HepG2 (cell line): Measurements from ENCODE around the gene ABHD18. TPM values are rescaled to one million over a fixed set of nuclear protein-coding genes. Genes with fewer than 3 reads are reported as not detected.

ENCODE experiments used
- ATF4 ChIP-seq, 2 experiments: fragments of 450-650 bp in 1 of 2; sonication (generic) in 1 of 2; formaldehyde crosslinking; IDR thresholded peaks; 2 replicates each; pipeline versions ENCODE4 v1.5.0 to v1.8.0; 2020 to 2022; ENCODE audit warnings: mild to moderate bottlenecking in 1 of 2, missing genetic modification reagents in 1 of 2
- CREM ChIP-seq, 2 experiments: sonication (generic) in 1 of 2; formaldehyde crosslinking in 1 of 2; IDR thresholded peaks; 2 replicates each; pipeline versions ENCODE4 v1.4.0 to v1.6.1; 2016 to 2020; ENCODE audit warnings: antibody characterized with exemption in 1 of 2, mild to moderate bottlenecking in 1 of 2, missing genetic modification reagents in 1 of 2
- KAT8 ChIP-seq: IDR thresholded peaks from 2 replicates; pipeline ENCODE4 v1.6.1; 2016; ENCODE audit warnings: missing genetic modification reagents, missing compliant biosample characterization
- KDM3A ChIP-seq: IDR thresholded peaks from 2 replicates; pipeline ENCODE4 v1.6.1; 2018; ENCODE audit warnings: low read depth, missing compliant biosample characterization
- MXD1 ChIP-seq: sonication (generic); formaldehyde crosslinking; IDR thresholded peaks from 2 replicates; pipeline ENCODE4 v1.4.0; 2020; ENCODE audit warnings: mild to moderate bottlenecking, missing genetic modification reagents
- PAWR ChIP-seq: sonication (generic); formaldehyde crosslinking; IDR thresholded peaks from 2 replicates; pipeline ENCODE4 v1.4.0; 2020; ENCODE audit warnings: missing genetic modification reagents, mild to moderate bottlenecking, borderline replicate concordance
- PBX2 ChIP-seq: IDR thresholded peaks from 2 replicates; pipeline ENCODE4 v1.6.1; 2016; ENCODE audit warnings: control low read depth
- PITX1 ChIP-seq: sonication (generic); formaldehyde crosslinking; IDR thresholded peaks from 2 replicates; pipeline ENCODE4 v1.5.1; 2020; ENCODE audit warnings: mild to moderate bottlenecking, missing genetic modification reagents
- PRPF4 ChIP-seq: fragments of 200-400 bp; formaldehyde crosslinking; IDR thresholded peaks from 2 replicates; pipeline ENCODE4 v1.6.1; 2016; ENCODE audit warnings: low read length, low read depth; ENCODE audit not compliant: poor library complexity, severe bottlenecking
- RORA ChIP-seq: sonication (generic); formaldehyde crosslinking; IDR thresholded peaks from 2 replicates; pipeline ENCODE4 v1.5.0; 2020; ENCODE audit warnings: mild to moderate bottlenecking, missing genetic modification reagents, moderate library complexity
- SMAD3 ChIP-seq: sonication (generic); formaldehyde crosslinking; IDR thresholded peaks from 2 replicates; pipeline ENCODE4 v1.4.0; 2020; ENCODE audit warnings: missing genetic modification reagents
- STAT6 ChIP-seq: sonication (generic); formaldehyde crosslinking; IDR thresholded peaks from 2 replicates; pipeline ENCODE4 v1.4.0; 2020; ENCODE audit warnings: missing genetic modification reagents, mild to moderate bottlenecking, borderline replicate concordance
- TBP ChIP-seq: sonication (generic); formaldehyde crosslinking; IDR thresholded peaks from 2 replicates; pipeline ENCODE4 v1.5.0; 2020; ENCODE audit warnings: missing genetic modification reagents
- TFE3 ChIP-seq: IDR thresholded peaks from 2 replicates; pipeline ENCODE4 v1.6.1; 2016
- YY1 ChIP-seq: IDR thresholded peaks from 2 replicates; pipeline ENCODE4 v1.6.1; 2011; ENCODE audit warnings: low read length, low read depth, moderate library complexity, mild to moderate bottlenecking; ENCODE audit not compliant: insufficient read depth, insufficient replicate concordance
- ZBTB4 ChIP-seq: sonication (generic); formaldehyde crosslinking; IDR thresholded peaks from 2 replicates; pipeline ENCODE4 v1.4.0; 2020; ENCODE audit warnings: missing genetic modification reagents, mild to moderate bottlenecking, borderline replicate concordance
- ZBTB7B ChIP-seq: sonication (generic); formaldehyde crosslinking; IDR thresholded peaks from 2 replicates; pipeline ENCODE4 v1.4.0; 2020; ENCODE audit warnings: missing genetic modification reagents
- ZNF572 ChIP-seq: sonication (generic); formaldehyde crosslinking; IDR thresholded peaks from 2 replicates; pipeline ENCODE4 v1.5.1; 2020; ENCODE audit warnings: mild to moderate bottlenecking, missing genetic modification reagents
- polyA plus RNA-seq, 8 experiments: library from polyadenylated mRNA; depleted of rRNA in 3 of 8; stranded (reverse) in 7 of 8; unstranded in 1 of 8; fragments of >200 nt; fragmentation: Illumina TruSeq in 4 of 8; extraction: Trizol in 4 of 8; gene quantifications; 2 replicates each; pipeline versions ENCODE4 v1.2.1 to v1.2.3, GENCODE V29; 2011 to 2016; ENCODE audit warnings: low read depth in 4 of 8, missing spikeins in 1 of 8, mixed read lengths in 1 of 8; ENCODE audit not compliant: insufficient read depth in 1 of 8
- total RNA-seq, 5 experiments: library from RNA; depleted of rRNA; stranded (reverse); fragments of >200 nt; fragmentation: Illumina TruSeq; extraction: Trizol; gene quantifications; 2 replicates each; pipeline ENCODE4 v1.2.3, GENCODE V29; 2016; ENCODE audit warnings: low read depth in 1 of 5

Gene ABHD18
- total and polyA plus RNA-seq, 2 of the 13 experiments (the other 11 are each of a cell fraction or from before 2014, with no cell fraction given): 5.5 to 16.3 TPM

- TF ChIP-seq PRPF4 (no peak), ATF4 (CRISPR knock-in tag; IDR thresholded peaks at IDR 0.05) (peak in 1 of 2 experiments; percentile 68; a peak in 2 of 4 replicates), KDM3A (CRISPR knock-in tag) (0 out of 2 replicates have a peak, but pooled peaks have one; percentile 66), SMAD3 (CRISPR knock-in tag) (peak; percentile 76; the same call in 1 of the 2 replicates), YY1 (peak; percentile 91), RORA (no peak), PAWR (CRISPR knock-in tag) (no peak), PITX1 (CRISPR knock-in tag) (peak; percentile 54; the same call in 1 of the 2 replicates), ZBTB7B (CRISPR knock-in tag) (0 out of 2 replicates have a peak, but pooled peaks have one; percentile 24), TFE3 (peak; percentile 93), ZNF572 (CRISPR knock-in tag) (peak; percentile 43; the same call in 1 of the 2 replicates), KAT8 (CRISPR knock-in tag) (peak; percentile 81), MXD1 (CRISPR knock-in tag) (no peak), STAT6 (no peak), ZBTB4 (CRISPR knock-in tag) (no peak), PBX2 (CRISPR knock-in tag) (no peak), TBP (CRISPR knock-in tag) (no peak), CREM (IDR thresholded peaks at IDR 0.05) (peak; percentile 64; the same call in 1 of the 2 replicates), CREM (CRISPR knock-in tag; IDR thresholded peaks at IDR 0.05) (no peak)
Measured at GRCh38 chr4:127965062-127965802, at the start of gene ABHD18, which contains the start of gene MFSD8 (continued).
